Hepatocyte (in vitro differentiated cells): ENCODE results near the gene ADISSP. TPM values are rescaled to one million over a fixed set of nuclear protein-coding genes. Genes with fewer than 3 reads are reported as not detected.
A peak's percentile ranks its signal among the peaks of the same experiment; 100 is the strongest.

Experiments used
- DNase-seq: peaks from one replicate; pipeline ENCODE4 v3.0.0-alpha.2; 2016; ENCODE audit warnings: low spot score
- H2AFZ ChIP-seq: fragments of 200-600 bp; sonication (generic); 2 replicates; pipeline ENCODE4 v1.6.0; 2016; ENCODE audit warnings: antibody characterized with exemption, mild to moderate bottlenecking
- H3K27ac ChIP-seq: fragments of 200-600 bp; sonication (generic); 2 replicates; pipeline ENCODE4 v1.5.1; 2016; ENCODE audit warnings: mild to moderate bottlenecking
- H3K27me3 ChIP-seq: fragments of 200-600 bp; sonication (generic); 2 replicates; pipeline ENCODE4 v1.6.1; 2016
- H3K36me3 ChIP-seq: fragments of 200-600 bp; sonication (generic); replicated peaks from 2 replicates; pipeline ENCODE4 v1.5.1; 2016; ENCODE audit warnings: low read depth; ENCODE audit not compliant: insufficient read depth
- H3K4me1 ChIP-seq: fragments of 200-600 bp; sonication (generic); 2 replicates; pipeline ENCODE4 v1.5.1; 2016; ENCODE audit warnings: mild to moderate bottlenecking, moderate library complexity; ENCODE audit not compliant: insufficient read depth
- H3K4me2 ChIP-seq: fragments of 200-600 bp; sonication (generic); 2 replicates; pipeline ENCODE4 v1.6.0; 2016
- H3K4me3 ChIP-seq: fragments of 200-600 bp; sonication (generic); 2 replicates; pipeline ENCODE4 v1.5.1; 2016; ENCODE audit warnings: mild to moderate bottlenecking
- H3K79me2 ChIP-seq: fragments of 200-600 bp; sonication (generic); 2 replicates; pipeline ENCODE4 v1.6.0; 2017; ENCODE audit warnings: mild to moderate bottlenecking
- H3K9me2 ChIP-seq: fragments of 200-600 bp; sonication (generic); replicated peaks from 2 replicates; pipeline ENCODE4 v1.6.0; 2017; ENCODE audit warnings: mild to moderate bottlenecking; ENCODE audit not compliant: insufficient read depth
- H3K9me3 ChIP-seq: fragments of 200-600 bp; sonication (generic); 2 replicates; pipeline ENCODE4 v1.5.1; 2016; ENCODE audit warnings: low read depth, mild to moderate bottlenecking
- H4K20me1 ChIP-seq: fragments of 200-600 bp; sonication (generic); 2 replicates; pipeline ENCODE4 v1.6.0; 2016; ENCODE audit warnings: mild to moderate bottlenecking; ENCODE audit not compliant: insufficient read depth, poor library complexity, severe bottlenecking
- EZH2 ChIP-seq: fragments of 200-600 bp; sonication (generic); IDR thresholded peaks from 2 replicates; pipeline ENCODE4 v1.6.1; 2016; ENCODE audit warnings: antibody characterized with exemption, mild to moderate bottlenecking, borderline replicate concordance
- EZH2phosphoT487 ChIP-seq: fragments of 200-600 bp; sonication (generic); IDR thresholded peaks from one replicate; pipeline ENCODE4 v1.6.1; 2018; ENCODE audit warnings: antibody characterized with exemption, mild to moderate bottlenecking, low read depth, moderate library complexity; ENCODE audit not compliant: unreplicated experiment, severe bottlenecking
- WGBS: methylation state at CpG from one replicate; pipeline ENCODE4 v1.1.6; 2016; ENCODE audit warnings: low lambda C conversion rate; ENCODE audit errors: missing lambda C conversion rate; 5-methylcytosine and 5-hydroxymethylcytosine counted together
- polyA plus RNA-seq: library from polyadenylated mRNA; unstranded; fragments of >200 nt; fragmentation: Nextera tagmentation; extraction: Ambion mirVana; gene quantifications from 2 replicates; pipeline ENCODE4 v1.2.1, GENCODE V29; 2016
- total RNA-seq: library from RNA; depleted of rRNA; stranded (reverse); fragments of >200 nt; gene quantifications from 2 replicates; pipeline ENCODE4 v1.2.3, GENCODE V29; 2014
- TF ChIP-seq, protein P1 (sequence below): fragments of 200-600 bp; sonication (generic); IDR thresholded peaks from 2 replicates; pipeline ENCODE4 v1.5.1; 2016; ENCODE audit warnings: antibody characterized with exemption, mild to moderate bottlenecking; ENCODE audit not compliant: poor library complexity

ADISSP gene
- total and polyA plus RNA-seq, 2 experiments from 2014 or later: 9.6 to 36.0 TPM

DNA sequence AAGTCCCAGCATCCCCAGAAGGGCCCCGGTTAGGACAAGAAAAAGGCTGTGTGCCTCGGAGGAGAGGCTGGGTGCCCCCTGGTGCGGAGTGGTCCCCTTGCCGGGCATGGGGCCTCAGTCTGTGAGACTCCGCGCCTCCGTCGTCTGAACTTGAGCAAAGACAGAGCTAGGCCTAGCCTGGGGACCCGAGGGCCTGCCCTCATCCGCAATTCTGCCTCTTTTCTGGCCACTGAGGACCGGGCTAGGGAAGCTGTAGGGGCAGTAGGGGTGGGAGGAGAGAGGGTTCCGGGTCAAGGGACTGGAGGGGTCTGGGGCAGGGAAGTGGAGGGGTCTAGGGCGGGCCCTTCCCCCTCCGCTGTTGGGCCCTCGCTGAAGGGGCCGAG, 35.6 kb downstream of the ADISSP start:
- no peak for DNase-seq
- H3K36me3 ChIP-seq: no peaks in the 10 kb centered on the region
- WGBS: 76% methylated on average over 12 of the region's 16 CpGs
- H2AFZ ChIP-seq: no peak overlapping the region
- no peak for TF ChIP-seq EZH2phosphoT487
- TF ChIP-seq EZH2: no peak
- TF ChIP-seq, protein P1, sequence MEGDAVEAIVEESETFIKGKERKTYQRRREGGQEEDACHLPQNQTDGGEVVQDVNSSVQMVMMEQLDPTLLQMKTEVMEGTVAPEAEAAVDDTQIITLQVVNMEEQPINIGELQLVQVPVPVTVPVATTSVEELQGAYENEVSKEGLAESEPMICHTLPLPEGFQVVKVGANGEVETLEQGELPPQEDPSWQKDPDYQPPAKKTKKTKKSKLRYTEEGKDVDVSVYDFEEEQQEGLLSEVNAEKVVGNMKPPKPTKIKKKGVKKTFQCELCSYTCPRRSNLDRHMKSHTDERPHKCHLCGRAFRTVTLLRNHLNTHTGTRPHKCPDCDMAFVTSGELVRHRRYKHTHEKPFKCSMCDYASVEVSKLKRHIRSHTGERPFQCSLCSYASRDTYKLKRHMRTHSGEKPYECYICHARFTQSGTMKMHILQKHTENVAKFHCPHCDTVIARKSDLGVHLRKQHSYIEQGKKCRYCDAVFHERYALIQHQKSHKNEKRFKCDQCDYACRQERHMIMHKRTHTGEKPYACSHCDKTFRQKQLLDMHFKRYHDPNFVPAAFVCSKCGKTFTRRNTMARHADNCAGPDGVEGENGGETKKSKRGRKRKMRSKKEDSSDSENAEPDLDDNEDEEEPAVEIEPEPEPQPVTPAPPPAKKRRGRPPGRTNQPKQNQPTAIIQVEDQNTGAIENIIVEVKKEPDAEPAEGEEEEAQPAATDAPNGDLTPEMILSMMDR: no peak
- no peaks in the 10 kb centered on the region for H3K79me2 ChIP-seq
- peak overlapping the region; percentile 70 for H3K4me2 ChIP-seq
- H3K27ac ChIP-seq: peak overlapping the region; percentile 27
- H4K20me1 ChIP-seq: no peaks in the 10 kb centered on the region
- H3K4me3 ChIP-seq: no peak overlapping the region
- H3K27me3 ChIP-seq: peaks cover 17% of the 10 kb centered on the region
- no peaks in the 10 kb centered on the region for H3K9me3 ChIP-seq
- H3K4me1 ChIP-seq: peaks cover 2% of the 10 kb centered on the region
- H3K9me2 ChIP-seq: no peaks in the 10 kb centered on the region

DNA sequence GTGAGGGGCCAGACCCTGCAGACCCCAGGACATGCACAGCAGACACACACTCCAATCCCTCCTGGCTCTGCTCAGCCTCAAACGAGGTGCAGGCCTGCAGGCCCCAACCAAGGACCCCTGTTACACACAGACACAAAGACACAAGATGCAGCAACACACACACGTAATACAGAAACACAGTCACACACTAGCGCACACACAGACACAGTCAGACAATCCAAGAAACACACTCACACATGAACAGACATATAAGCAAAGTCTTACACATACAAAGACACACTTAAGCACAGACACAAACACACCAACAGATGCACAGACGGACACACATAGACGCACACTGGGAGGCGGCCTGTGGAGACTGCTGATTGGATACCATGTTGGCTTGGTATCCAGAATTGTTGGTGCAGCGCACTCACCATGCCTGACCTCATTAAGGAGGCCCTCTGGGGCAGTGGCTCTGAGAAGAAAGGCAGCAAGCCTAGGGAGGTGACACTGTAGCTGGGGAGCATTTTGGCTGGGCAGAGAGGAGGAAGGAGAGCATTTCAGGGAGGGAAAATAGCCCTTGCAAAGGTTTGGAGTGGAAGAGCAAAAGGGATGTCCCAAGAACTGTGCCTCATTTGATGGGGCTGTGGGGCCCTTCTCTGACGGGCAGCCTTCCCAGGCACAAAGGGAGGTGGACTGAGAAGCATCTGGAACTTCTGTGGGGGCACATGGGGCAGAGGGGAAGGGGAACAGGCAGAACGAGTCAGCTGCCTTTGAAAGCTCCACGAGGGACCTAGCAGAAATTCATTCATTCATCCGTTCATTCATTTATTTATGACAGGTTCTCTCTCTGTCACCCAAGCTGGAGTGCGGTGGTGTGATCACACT, 36.5 kb downstream of the ADISSP start:
- H3K27ac ChIP-seq: no peak overlapping the region

DNA sequence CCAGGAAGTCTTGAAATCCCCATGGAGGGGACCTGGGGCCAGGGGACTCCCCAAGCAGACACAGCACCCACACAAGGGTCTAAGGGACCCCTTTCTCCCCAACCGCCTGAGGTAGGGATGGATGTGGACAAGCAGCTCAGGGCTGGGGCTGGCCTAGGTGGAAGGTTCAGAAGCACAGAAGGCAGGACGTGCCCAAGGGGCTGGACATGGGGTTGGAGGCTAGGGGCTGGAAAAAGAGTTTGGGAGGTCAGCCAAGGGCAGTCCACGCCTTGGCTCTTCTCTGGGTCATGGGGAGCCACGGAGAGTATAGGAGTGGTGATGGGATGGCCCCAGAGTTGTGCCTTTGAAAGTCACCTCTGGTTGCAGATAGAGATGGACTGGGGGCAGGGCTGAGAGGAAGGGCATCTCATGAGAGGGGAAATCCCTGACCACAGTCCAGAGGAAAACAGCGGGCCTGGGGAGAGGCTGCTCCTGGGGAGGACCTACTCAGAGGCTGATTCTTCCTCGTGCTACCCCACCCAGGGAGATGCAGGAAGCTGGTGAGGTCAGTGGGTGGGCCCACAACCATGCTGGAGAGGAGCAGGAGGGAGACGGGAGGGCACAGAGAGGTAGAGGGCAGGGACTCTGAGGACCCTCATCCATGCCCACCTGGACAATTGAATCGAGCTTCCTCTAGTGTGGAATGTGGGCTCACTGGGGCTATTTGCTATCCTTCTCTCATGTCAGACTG, 37.6 kb downstream of the ADISSP start:
- Histone ChIP-seq H3K79me2 (no peaks in the 10 kb centered on the region), H3K27ac (no peak overlapping the region), H3K4me2 (no peak overlapping the region), H3K4me3 (no peak overlapping the region), H3K9me2 (no peaks in the 10 kb centered on the region), H3K36me3 (no peaks in the 10 kb centered on the region), H2AFZ (no peak overlapping the region), H4K20me1 (no peaks in the 10 kb centered on the region), H3K27me3 (peaks cover 20% of the 10 kb centered on the region), H3K4me1 (peaks cover 2% of the 10 kb centered on the region), H3K9me3 (no peaks in the 10 kb centered on the region)
- TF ChIP-seq, protein P1: no peak
- TF ChIP-seq EZH2 (no peak), EZH2phosphoT487 (no peak)
- DNase-seq: no peak
- WGBS: 86% methylated on average over 8 of the region's 8 CpGs

More for the DNA sequence above, 36.5 kb downstream of the ADISSP start:
- H4K20me1 ChIP-seq: no peaks in the 10 kb centered on the region
- peaks cover 18% of the 10 kb centered on the region for H3K27me3 ChIP-seq
- H3K79me2 ChIP-seq: no peaks in the 10 kb centered on the region
- peaks cover 2% of the 10 kb centered on the region for H3K4me1 ChIP-seq
- no peak overlapping the region for H2AFZ ChIP-seq
- H3K36me3 ChIP-seq: no peaks in the 10 kb centered on the region
- DNase-seq: no peak
- H3K4me2 ChIP-seq: no peak overlapping the region
- WGBS: 89% methylated on average over 12 of the region's 12 CpGs
- no peaks in the 10 kb centered on the region for H3K9me2 ChIP-seq
- no peaks in the 10 kb centered on the region for H3K9me3 ChIP-seq
- TF ChIP-seq EZH2 (no peak), EZH2phosphoT487 (no peak)
- TF ChIP-seq, protein P1: no peak
- H3K4me3 ChIP-seq: no peak overlapping the region
